CD14-positive monocyte (primary cell): ENCODE results near the gene PEDS1. TPM values are rescaled to one million over a fixed set of nuclear protein-coding genes. Genes with fewer than 3 reads are reported as not detected.
"Not testable (repeated sequence)": the region's sequence is repeated elsewhere in the genome, so short reads cannot be mapped to it uniquely, and the experiment has no call there.

Experiments
- DNase-seq, 3 donors: peaks; one replicate each; pipeline ENCODE4 v3.0.0-alpha.2; 2011 to 2022
- H2AFZ ChIP-seq: 2 replicates; pipeline ENCODE4 v1.6.0; 2012; ENCODE audit warnings: mild to moderate bottlenecking, low read depth, low read length, inconsistent platforms; ENCODE audit not compliant: insufficient read depth, poor library complexity, severe bottlenecking
- H3K27ac ChIP-seq, 2 donors: 1 replicate in 1 of 2; 2 replicates in 1 of 2; pipeline ENCODE4 v1.5.1; 2012 to 2013; ENCODE audit warnings: low read length in 2 of 2, control low read depth in 1 of 2, inconsistent platforms in 1 of 2, low read depth in 1 of 2, mild to moderate bottlenecking in 1 of 2
- H3K27me3 ChIP-seq, 2 donors: one replicate each; pipeline versions ENCODE4 v1.6.0 to v1.6.1; 2011 to 2013; ENCODE audit warnings: low read length in 2 of 2; ENCODE audit not compliant: control insufficient read depth in 2 of 2, insufficient read depth in 2 of 2
- H3K36me3 ChIP-seq, 2 donors: replicated peaks in 1 of 2; 1 replicate in 1 of 2; 2 replicates in 1 of 2; pipeline versions ENCODE4 v1.5.1 to v1.6.1; 2012 to 2013; ENCODE audit warnings: low read length in 2 of 2, control low read depth in 1 of 2, inconsistent platforms in 1 of 2, mild to moderate bottlenecking in 1 of 2; ENCODE audit not compliant: insufficient read depth in 2 of 2, control insufficient read depth in 1 of 2
- H3K4me1 ChIP-seq, 2 donors: 1 replicate in 1 of 2; 2 replicates in 1 of 2; pipeline versions ENCODE4 v1.5.1 to v1.6.1; 2012 to 2013; ENCODE audit warnings: low read length in 2 of 2, control low read depth in 1 of 2, inconsistent platforms in 1 of 2, mild to moderate bottlenecking in 1 of 2, moderate library complexity in 1 of 2; ENCODE audit not compliant: insufficient read depth in 2 of 2, control insufficient read depth in 1 of 2
- H3K4me2 ChIP-seq: replicated peaks from 2 replicates; pipeline ENCODE3; 2012; ENCODE audit warnings: low read length, moderate library complexity, mild to moderate bottlenecking; ENCODE audit not compliant: poor library complexity, severe bottlenecking; ENCODE audit errors: extremely low read depth
- H3K4me3 ChIP-seq, 3 experiments: fragments of 200-600 bp in 1 of 3; sonication (generic) in 1 of 3; replicated peaks in 1 of 3; 1 replicate in 2 of 3; 2 replicates in 1 of 3; pipeline ENCODE4 v1.5.1; 2011 to 2013; ENCODE audit warnings: low read length in 3 of 3, mild to moderate bottlenecking in 3 of 3, control low read depth in 2 of 3, low read depth in 2 of 3, inconsistent platforms in 1 of 3, moderate library complexity in 1 of 3
- H3K79me2 ChIP-seq: 2 replicates; pipeline ENCODE4 v1.6.0; 2012; ENCODE audit warnings: mild to moderate bottlenecking, control low read depth, inconsistent platforms, low read length, moderate library complexity; ENCODE audit not compliant: insufficient read depth
- H3K9ac ChIP-seq: 2 replicates; pipeline ENCODE4 v1.6.0; 2017; ENCODE audit warnings: low read length, mild to moderate bottlenecking; ENCODE audit not compliant: insufficient read depth, poor library complexity, severe bottlenecking
- H3K9me3 ChIP-seq, 2 donors: replicated peaks in 1 of 2; 1 replicate in 1 of 2; 2 replicates in 1 of 2; pipeline versions ENCODE4 v1.5.1 to v1.6.1; 2012 to 2013; ENCODE audit warnings: low read length in 2 of 2, control low read depth in 1 of 2; ENCODE audit not compliant: control insufficient read depth in 1 of 2, insufficient read depth in 1 of 2
- H4K20me1 ChIP-seq: 2 replicates; pipeline ENCODE4 v1.6.0; 2012; ENCODE audit warnings: mild to moderate bottlenecking, low read length, control low read depth, moderate library complexity; ENCODE audit not compliant: insufficient read depth
- H3K27ac Mint-ChIP-seq, 7 donors: one replicate each; pipeline ENCODE4 v1.8.0; 2020; ENCODE audit warnings: mild to moderate bottlenecking in 7 of 7, mixed read lengths in 7 of 7, moderate library complexity in 6 of 7, inconsistent platforms in 2 of 7
- H3K27me3 Mint-ChIP-seq, 3 donors: one replicate each; pipeline ENCODE4 v1.8.0; 2021 to 2022; ENCODE audit warnings: low read depth in 3 of 3, mild to moderate bottlenecking in 3 of 3, mixed read lengths in 3 of 3, moderate library complexity in 3 of 3, inconsistent platforms in 1 of 3
- H3K36me3 Mint-ChIP-seq, 2 donors: one replicate each; pipeline ENCODE4 v1.8.0; 2020; ENCODE audit warnings: mixed read lengths in 2 of 2, inconsistent platforms in 1 of 2, mild to moderate bottlenecking in 1 of 2
- H3K4me1 Mint-ChIP-seq: one replicate; pipeline ENCODE4 v1.8.0; 2020; ENCODE audit warnings: mild to moderate bottlenecking, mixed read lengths
- H3K4me3 Mint-ChIP-seq, 2 donors: one replicate each; pipeline ENCODE4 v1.8.0; 2020; ENCODE audit warnings: mild to moderate bottlenecking in 2 of 2, mixed read lengths in 2 of 2, moderate library complexity in 1 of 2
- H3K9me3 Mint-ChIP-seq, 7 donors: one replicate each; pipeline ENCODE4 v1.8.0; 2020 to 2022; ENCODE audit warnings: mixed read lengths in 7 of 7, mild to moderate bottlenecking in 6 of 7, moderate library complexity in 6 of 7, inconsistent platforms in 2 of 7
- WGBS: methylation state at CpG from one replicate; pipeline ENCODE4 v1.1.5; 2013; ENCODE audit warnings: missing lambda C conversion rate; ENCODE audit not compliant: insufficient coverage; 5-methylcytosine and 5-hydroxymethylcytosine counted together
- intact Hi-C, 2 donors: fragments of 100-400 bp; cut with micrococcal nuclease; formaldehyde crosslinking; loops; one replicate each; pipeline versions ENCODE4 v1.15.0 to v1.15.1; 2023
- polyA plus RNA-seq, 3 donors: library from polyadenylated mRNA; depleted of rRNA in 1 of 3; unstranded in 2 of 3; stranded (reverse) in 1 of 3; fragments of 300-500 nt in 2 of 3; fragments of >200 nt in 1 of 3; fragmentation: Illumina TruSeq in 2 of 3; gene quantifications; 1 replicate in 2 of 3; 2 replicates in 1 of 3; pipeline ENCODE4 v1.2.3, GENCODE V29; 2012 to 2021
- TF ChIP-seq, protein P1 (sequence below): fragments of 200-600 bp; IDR thresholded peaks from one replicate; pipeline ENCODE4 v1.8.0; 2022; ENCODE audit warnings: antibody characterized with exemption, mild to moderate bottlenecking

PEDS1 gene
- polyA plus RNA-seq, 3 donors: 19.6 to 48.1 (median 25.2) TPM

- WGBS: 78% methylated on average over 7 of the region's 9 CpGs
- no peaks in the 10 kb centered on the region for H3K27me3 ChIP-seq
- Mint-ChIP-seq H3K4me3 (no peak overlapping the region), H3K27me3 (peaks cover 0 to 3% (median 3%) of the 10 kb centered on the region in 3 donors), H3K27ac (peak overlapping the region in 6 of 7 donors; percentile 3 to 74 (median 43)), H3K9me3 (no peaks in the 10 kb centered on the region), H3K36me3 (no peaks in the 10 kb centered on the region), H3K4me1 (peaks cover 21% of the 10 kb centered on the region)
- intact Hi-C loops: no loop called here
- H3K4me3 ChIP-seq: no peak overlapping the region
- H2AFZ ChIP-seq: no peak overlapping the region
- TF ChIP-seq, protein P1, sequence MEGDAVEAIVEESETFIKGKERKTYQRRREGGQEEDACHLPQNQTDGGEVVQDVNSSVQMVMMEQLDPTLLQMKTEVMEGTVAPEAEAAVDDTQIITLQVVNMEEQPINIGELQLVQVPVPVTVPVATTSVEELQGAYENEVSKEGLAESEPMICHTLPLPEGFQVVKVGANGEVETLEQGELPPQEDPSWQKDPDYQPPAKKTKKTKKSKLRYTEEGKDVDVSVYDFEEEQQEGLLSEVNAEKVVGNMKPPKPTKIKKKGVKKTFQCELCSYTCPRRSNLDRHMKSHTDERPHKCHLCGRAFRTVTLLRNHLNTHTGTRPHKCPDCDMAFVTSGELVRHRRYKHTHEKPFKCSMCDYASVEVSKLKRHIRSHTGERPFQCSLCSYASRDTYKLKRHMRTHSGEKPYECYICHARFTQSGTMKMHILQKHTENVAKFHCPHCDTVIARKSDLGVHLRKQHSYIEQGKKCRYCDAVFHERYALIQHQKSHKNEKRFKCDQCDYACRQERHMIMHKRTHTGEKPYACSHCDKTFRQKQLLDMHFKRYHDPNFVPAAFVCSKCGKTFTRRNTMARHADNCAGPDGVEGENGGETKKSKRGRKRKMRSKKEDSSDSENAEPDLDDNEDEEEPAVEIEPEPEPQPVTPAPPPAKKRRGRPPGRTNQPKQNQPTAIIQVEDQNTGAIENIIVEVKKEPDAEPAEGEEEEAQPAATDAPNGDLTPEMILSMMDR: no peak
- no peaks in the 10 kb centered on the region for H4K20me1 ChIP-seq
- H3K9ac ChIP-seq: no peak overlapping the region
- peaks cover 18 to 21% of the 10 kb centered on the region in 2 donors for H3K4me1 ChIP-seq
- no peaks in the 10 kb centered on the region for H3K9me3 ChIP-seq
- no peaks in the 10 kb centered on the region for H3K79me2 ChIP-seq
- no peak for DNase-seq
- no peak overlapping the region for H3K27ac ChIP-seq
- H3K4me2 ChIP-seq: no peak overlapping the region
- no peaks in the 10 kb centered on the region for H3K36me3 ChIP-seq
Observed at GRCh38 chr20:50163570-50164317, 10.2 kb upstream of the PEDS1 start.

DNA sequence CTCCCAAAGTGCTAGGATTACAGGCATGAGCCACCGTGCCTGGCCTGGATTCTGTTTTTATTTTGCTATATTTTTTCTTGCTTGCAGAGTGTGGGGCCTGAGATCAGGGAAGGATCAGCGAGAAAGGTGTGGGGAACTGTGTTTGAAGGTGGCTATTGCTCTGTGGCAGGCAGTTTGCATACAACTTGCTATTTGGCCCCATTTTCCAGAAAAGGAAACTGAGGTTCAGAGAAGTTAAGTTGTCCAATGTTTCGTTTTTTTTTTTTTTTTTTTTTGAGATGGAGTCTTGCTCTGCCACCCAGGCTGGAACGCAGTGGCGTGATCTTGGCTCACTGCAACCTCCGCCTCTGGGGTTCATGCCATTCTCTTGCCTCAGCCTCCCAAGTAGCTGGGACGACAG, 8.0 kb upstream of the PEDS1 start:
- H3K9ac ChIP-seq, H3K4me2 ChIP-seq, H3K27ac ChIP-seq, H3K27me3 Mint-ChIP-seq, H3K27me3 ChIP-seq, H4K20me1 ChIP-seq, H3K36me3 ChIP-seq, H3K4me3 Mint-ChIP-seq, H3K36me3 Mint-ChIP-seq, DNase-seq, H3K9me3 ChIP-seq, H3K79me2 ChIP-seq, H3K4me3 ChIP-seq, intact Hi-C loops, H2AFZ ChIP-seq, H3K9me3 Mint-ChIP-seq: not testable (repeated sequence)
- H3K4me1 ChIP-seq: peaks cover 11 to 15% of the 10 kb centered on the region in 2 donors
- 90% methylated on average over 3 of the region's 7 CpGs for WGBS
- Mint-ChIP-seq H3K4me1 (peaks cover 18% of the 10 kb centered on the region), H3K27ac (peak overlapping the region in 1 of 7 donors; percentile 1)
